ENCODE results near the gene MAP3K9. TPM values are rescaled to one million over a fixed set of nuclear protein-coding genes. Genes with fewer than 3 reads are reported as not detected.

Gene MAP3K9
- total and polyA plus RNA-seq, 10 of the 15 experiments (the other 5 are each of a cell fraction or from before 2014, with no cell fraction given): 0.48 to 7.9 (median 2.9) TPM

- TF ChIP-seq GATAD2B (conservative IDR thresholded peaks at IDR 0.05; ENCODE audit: low read depth) (peak; percentile 69; the same call in 1 of the 2 replicates), NR2C1 (IDR thresholded peaks at IDR 0.05) (peak; percentile 34; the same call in 1 of the 2 replicates), YY1 (IDR thresholded peaks at IDR 0.05; ENCODE audit: low read depth, low read length) (peak; percentile 11; the same call in 1 of the 2 replicates), NKRF (conservative IDR thresholded peaks at IDR 0.05) (peak; percentile 65), TCF12 (IDR thresholded peaks at IDR 0.05; ENCODE audit: low read depth, low read length) (0 out of 2 replicates have a peak, but pooled peaks have one; percentile 2), ZNF622 (IDR thresholded peaks at IDR 0.05) (no peak), NFYB (IDR thresholded peaks at IDR 0.05; ENCODE audit: insufficient read depth, low read depth, low read length) (peak; percentile 87; the same call in 1 of the 2 replicates), ELK1 (IDR thresholded peaks at IDR 0.05; ENCODE audit: low read depth, low read length) (0 out of 2 replicates have a peak, but pooled peaks have one; percentile 17), POLR2AphosphoS5 (IDR thresholded peaks at IDR 0.05; ENCODE audit: low read length) (peak; percentile 45; the same call in 1 of the 2 replicates), ATF2 (IDR thresholded peaks at IDR 0.05; ENCODE audit: low read length) (no peak), RB1 (IDR thresholded peaks at IDR 0.05; ENCODE audit: borderline replicate concordance) (no peak), CBX5 (IDR thresholded peaks at IDR 0.05; ENCODE audit: low read depth) (no peak), EP300 (IDR thresholded peaks at IDR 0.05; ENCODE audit: borderline replicate concordance in 1 of 2, control insufficient read depth in 1 of 2, low read depth in 2 of 2, low read length in 2 of 2) (no peak), EED (IDR thresholded peaks at IDR 0.05; ENCODE audit: low read depth) (peak; percentile 59; the same call in 1 of the 2 replicates), EGR1 (IDR thresholded peaks at IDR 0.05; ENCODE audit: borderline replicate concordance in 1 of 2, low read depth in 2 of 2, low read length in 2 of 2) (peak in 1 of 2 experiments; percentile 27; a peak in 1 of 3 replicates), BHLHE40 (IDR thresholded peaks at IDR 0.05; ENCODE audit: borderline replicate concordance in 1 of 2, low read depth in 2 of 2, low read length in 1 of 2) (peak; percentile 10 to 61; a peak in 2 of 4 replicates), NR2F1 (conservative IDR thresholded peaks at IDR 0.05) (peak; percentile 65), RUNX3 (IDR thresholded peaks at IDR 0.05; ENCODE audit: low read length) (peak; percentile 32; the same call in 1 of the 2 replicates), IKZF2 (IDR thresholded peaks at IDR 0.05) (peak in 1 of 2 experiments; percentile 70; a peak in 2 of 4 replicates), NRF1 (conservative IDR thresholded peaks at IDR 0.05; ENCODE audit: low read depth, low read length) (0 out of 2 replicates have a peak, but pooled peaks have one; percentile 18), POLR2A (IDR thresholded peaks at IDR 0.05; ENCODE audit: low read depth, low read length) (peak; percentile 52; the same call in 1 of the 2 replicates), CTCF (IDR thresholded peaks at IDR 0.05 in 2 of 3, conservative IDR thresholded peaks at IDR 0.05 in 1 of 3; ENCODE audit: control insufficient read depth in 2 of 3, extremely low read depth in 1 of 3, insufficient read depth in 1 of 3, low read depth in 3 of 3, low read length in 3 of 3) (no peak)
Observed at GRCh38 chr14:70809225-70810219, at the start of gene MAP3K9 (continued).
